GM11168 (cell line): Measurements from ENCODE around the gene NAGA.

ENCODE experiments used
- in situ Hi-C: fragments of 300-500 bp; cut with MboI; formaldehyde crosslinking; loops from one replicate; pipeline ENCODE4 v1.12.0; 2022; ENCODE audit warnings: low sequenced_read_pairs; ENCODE audit not compliant: unreplicated experiment

NAGA gene

GRCh38 chr22:42060489-42060888, 10.1 kb downstream of the NAGA start:
- in situ Hi-C loops: no loop called here

GRCh38 chr22:42056757-42057511, 13.7 kb downstream of the NAGA start:
- in situ Hi-C loops: no loop called here

- in situ Hi-C loops: no loop called here
Measured at GRCh38 chr22:42052765-42053164, 17.8 kb downstream of the NAGA start.

- in situ Hi-C loops: no loop called here
Measured at GRCh38 chr22:42050641-42051180, 19.9 kb downstream of the NAGA start.

- in situ Hi-C loops: no loop called here
Measured at GRCh38 chr22:42041784-42042183, 28.8 kb downstream of the NAGA start.

- in situ Hi-C loops: no loop called here
Measured at GRCh38 chr22:42039271-42039670, 31.3 kb downstream of the NAGA start.

GRCh38 chr22:42035256-42035655, 35.4 kb downstream of the NAGA start:
- in situ Hi-C loops: no loop called here

GRCh38 chr22:42033263-42034181, 37.1 kb downstream of the NAGA start:
- in situ Hi-C loops: no loop called here

GRCh38 chr22:42026705-42027104, 43.9 kb downstream of the NAGA start:
- in situ Hi-C loops: no loop called here

GRCh38 chr22:42025421-42025820, 45.2 kb downstream of the NAGA start:
- in situ Hi-C loops: no loop called here

- in situ Hi-C loops: no loop called here
Measured at GRCh38 chr22:42022162-42022847, 48.3 kb downstream of the NAGA start.

GRCh38 chr22:42021571-42021970, 49.0 kb downstream of the NAGA start:
- in situ Hi-C loops: no loop called here

- in situ Hi-C loops: no loop called here
Measured at GRCh38 chr22:42018224-42018623, 52.4 kb downstream of the NAGA start.

- in situ Hi-C loops: no loop called here
Measured at GRCh38 chr22:42016111-42016510, 54.5 kb downstream of the NAGA start.

- in situ Hi-C loops: no loop called here
Measured at GRCh38 chr22:42013385-42013784, 57.2 kb downstream of the NAGA start.

GRCh38 chr22:42010778-42011177, 59.8 kb downstream of the NAGA start:
- in situ Hi-C loops: no loop called here
